Erythroblast (primary cell): ENCODE results near the gene IL1R2.

ENCODE experiments used
- GATA1 ChIP-seq: IDR thresholded peaks from 2 replicates; pipeline ENCODE4 v1.6.1; 2011; ENCODE audit warnings: low read depth, mild to moderate bottlenecking, control low read depth, low read length, moderate library complexity
- POLR2A ChIP-seq: IDR thresholded peaks from 2 replicates; pipeline ENCODE4 v1.6.1; 2011; ENCODE audit warnings: mild to moderate bottlenecking, low read length

GRCh38 chr2:102029952-102030351, 38.2 kb downstream of the IL1R2 start:
- TF ChIP-seq POLR2A (no peak), GATA1 (no peak)
